Mesenteric fat pad (tissue), 1 donor: Measurements from ENCODE around the gene GDPD4. TPM values are rescaled to one million over a fixed set of nuclear protein-coding genes. Genes with fewer than 3 reads are reported as not detected.

Experiments used
- DNase-seq: peaks from one replicate; pipeline ENCODE4 v3.0.0-alpha.2; 2020; ENCODE audit warnings: low spot score
- total RNA-seq: library from RNA; stranded (reverse); fragmentation: NEBNext Ultra II Directional; extraction: Animal tissue kit (Norgen Biotek cat#: 25700); gene quantifications from one replicate; pipeline ENCODE4 v1.2.1, GENCODE V29; 2021
- donor health status: DM: yes; HTN: yes; CAD: no.

Gene GDPD4
- total RNA-seq, 1 donor from 2014 or later: not detected

GRCh38 chr11:77191823-77192495, 109.5 kb downstream of the GDPD4 start:
- no peak for DNase-seq

DNA sequence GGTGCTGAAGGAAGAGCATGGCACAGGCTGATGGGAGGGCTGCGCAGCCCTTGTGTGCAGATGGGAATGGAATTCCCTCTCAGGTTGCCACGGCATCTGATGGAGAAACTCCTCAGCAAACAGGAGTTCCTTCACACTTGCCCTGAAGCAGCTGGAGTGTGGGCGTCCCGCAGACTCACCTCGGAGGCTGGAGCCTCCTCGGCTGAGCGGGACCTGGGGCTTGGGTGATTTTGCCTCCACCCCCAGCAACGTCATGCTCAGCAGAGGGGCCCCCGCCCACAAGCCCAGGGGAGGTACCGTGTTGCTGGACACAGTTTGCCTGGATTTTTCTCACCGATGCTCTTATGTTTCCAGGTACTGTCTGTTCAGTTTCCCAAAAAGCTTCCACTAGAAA, 110.1 kb downstream of the GDPD4 start:
- no peak for DNase-seq

- no peak for DNase-seq
Observed at GRCh38 chr11:77190331-77191075, 111.0 kb downstream of the GDPD4 start.

- no peak for DNase-seq
Observed at GRCh38 chr11:77189588-77190210, 111.8 kb downstream of the GDPD4 start.

GRCh38 chr11:77188633-77189491, 112.6 kb downstream of the GDPD4 start:
- no peak for DNase-seq

DNA sequence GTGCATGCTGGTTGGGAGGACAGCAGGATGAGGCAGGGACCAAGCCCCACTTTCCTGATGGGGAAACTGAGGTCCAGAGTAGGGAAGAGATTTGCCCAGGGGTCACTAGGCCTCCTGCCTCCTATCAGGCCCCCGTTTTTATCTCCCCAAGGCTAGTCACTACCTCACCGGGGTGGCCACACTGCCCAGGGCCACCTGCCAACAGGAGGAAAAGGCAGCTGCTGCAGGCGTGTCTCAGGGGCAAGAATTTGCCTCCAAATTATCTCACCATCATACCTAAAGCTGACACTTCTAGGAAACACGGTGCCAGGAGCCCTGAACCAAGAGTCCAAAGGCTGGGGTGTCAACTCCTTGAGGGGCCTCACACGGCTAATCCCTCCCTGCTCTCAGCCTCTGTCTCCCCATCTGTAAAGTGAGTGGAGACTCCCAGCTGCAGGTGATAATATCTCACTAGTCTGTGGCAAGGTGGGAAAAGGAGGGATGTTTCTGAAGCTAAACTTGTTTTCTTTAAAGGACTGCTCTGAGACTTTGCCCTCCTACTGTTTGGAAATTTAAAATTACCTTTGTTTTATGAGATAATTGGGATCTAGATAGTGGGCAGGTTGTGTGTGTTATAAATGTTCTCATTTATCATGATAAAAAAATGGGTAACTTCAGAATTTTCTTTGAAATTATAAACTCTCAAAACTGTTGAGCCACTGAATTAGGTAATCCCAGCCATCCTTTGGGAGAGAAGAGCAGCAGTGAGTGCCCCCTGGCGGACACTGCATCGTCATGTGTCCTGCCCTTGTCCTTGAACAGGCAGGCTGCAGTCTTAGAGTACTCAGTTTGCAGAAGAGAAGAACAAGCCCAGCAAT, 113.5 kb downstream of the GDPD4 start:
- DNase-seq: no peak

GRCh38 chr11:77187111-77187750, 114.3 kb downstream of the GDPD4 start:
- DNase-seq: no peak

GRCh38 chr11:77186302-77186701, 115.2 kb downstream of the GDPD4 start:
- DNase-seq: no peak

DNA sequence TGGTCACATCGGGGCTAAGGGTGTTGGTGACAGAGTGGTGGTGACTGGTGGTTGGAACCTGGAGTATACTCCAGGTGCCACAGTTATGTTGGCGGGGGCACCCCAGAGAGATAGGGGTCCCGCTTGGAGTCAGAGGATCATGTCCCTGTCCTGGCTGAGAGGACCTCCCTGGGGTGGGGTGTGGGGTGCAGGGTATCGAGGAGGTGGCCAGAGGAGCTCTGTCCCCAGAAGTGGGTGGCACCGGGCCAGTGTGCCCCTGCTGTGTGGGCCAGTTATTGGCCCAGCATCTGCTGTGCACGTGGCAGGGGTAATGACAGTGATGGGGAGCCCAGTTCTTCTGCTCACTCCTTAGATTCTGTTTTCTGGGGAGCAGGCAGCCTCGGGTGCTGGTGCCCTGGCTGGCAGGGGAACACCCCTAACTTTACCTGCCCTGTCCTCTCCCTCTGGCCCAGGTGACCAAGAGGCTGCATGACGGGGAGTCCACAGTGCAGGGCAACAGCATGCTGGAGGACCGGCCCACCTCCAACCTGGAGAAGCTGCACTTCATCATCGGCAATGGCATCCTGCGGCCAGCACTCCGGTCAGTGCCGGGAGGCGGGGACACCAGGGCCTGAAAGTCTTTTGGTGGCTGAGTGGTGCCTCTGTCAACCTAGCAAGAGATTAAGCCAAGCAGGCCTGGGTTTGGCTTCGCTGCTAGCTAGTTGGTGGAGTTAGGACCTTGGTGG, 117.2 kb downstream of the GDPD4 start:
- no peak for DNase-seq

DNA sequence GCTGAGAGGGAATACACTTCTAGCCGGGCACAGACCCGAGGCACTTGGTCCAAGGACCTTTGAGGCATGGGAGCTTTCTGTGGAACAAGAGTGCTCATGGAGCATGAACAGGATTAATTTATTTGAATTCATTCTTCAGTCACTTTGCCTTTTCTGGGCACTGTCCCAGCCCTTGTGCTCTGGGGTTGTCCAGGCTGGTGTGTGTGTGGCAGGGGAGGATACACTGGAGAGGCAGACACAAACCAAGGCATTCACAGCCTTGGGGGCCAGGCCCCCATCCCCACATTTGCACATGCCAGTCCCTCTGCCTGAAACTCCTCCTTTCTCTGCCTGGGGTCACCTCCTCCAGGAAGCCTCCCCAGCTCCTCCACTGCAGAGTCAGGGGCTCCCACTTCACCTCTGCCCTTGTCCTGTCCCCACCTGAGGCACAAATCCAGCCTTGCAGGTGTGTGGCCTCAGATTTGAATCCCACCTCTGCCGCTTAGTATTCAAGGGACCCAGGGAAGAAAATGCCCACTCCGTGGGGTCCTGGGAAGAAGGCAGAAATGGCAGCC, 118.0 kb downstream of the GDPD4 start:
- no peak for DNase-seq

- no peak for DNase-seq
Observed at GRCh38 chr11:77182542-77183430, 118.7 kb downstream of the GDPD4 start.

- DNase-seq: no peak
Observed at GRCh38 chr11:77181799-77182541, 119.5 kb downstream of the GDPD4 start.

- DNase-seq: no peak
Observed at GRCh38 chr11:77181226-77181625, 120.3 kb downstream of the GDPD4 start.

GRCh38 chr11:77180346-77180745, 121.1 kb downstream of the GDPD4 start:
- no peak for DNase-seq

GRCh38 chr11:77179681-77180080, 121.8 kb downstream of the GDPD4 start:
- no peak for DNase-seq

- DNase-seq: no peak
Observed at GRCh38 chr11:77179048-77179447, 122.4 kb downstream of the GDPD4 start.

GRCh38 chr11:77178150-77178549, 123.3 kb downstream of the GDPD4 start:
- no peak for DNase-seq
